Loucy (cell line): ENCODE measurements around the gene ACCSL.

Source experiments
- EZH2phosphoT487 ChIP-seq: fragments of 200-600 bp; IDR thresholded peaks from 2 replicates; pipeline ENCODE4 v1.6.1; 2018; ENCODE audit warnings: antibody characterized with exemption, mild to moderate bottlenecking, moderate library complexity, borderline replicate concordance
- TF ChIP-seq, protein P1 (sequence below): fragments of 200-600 bp; sonication (generic); conservative IDR thresholded peaks from 2 replicates; pipeline ENCODE4 v1.5.1; 2014; ENCODE audit warnings: mild to moderate bottlenecking, antibody characterized with exemption, low read length

DNA sequence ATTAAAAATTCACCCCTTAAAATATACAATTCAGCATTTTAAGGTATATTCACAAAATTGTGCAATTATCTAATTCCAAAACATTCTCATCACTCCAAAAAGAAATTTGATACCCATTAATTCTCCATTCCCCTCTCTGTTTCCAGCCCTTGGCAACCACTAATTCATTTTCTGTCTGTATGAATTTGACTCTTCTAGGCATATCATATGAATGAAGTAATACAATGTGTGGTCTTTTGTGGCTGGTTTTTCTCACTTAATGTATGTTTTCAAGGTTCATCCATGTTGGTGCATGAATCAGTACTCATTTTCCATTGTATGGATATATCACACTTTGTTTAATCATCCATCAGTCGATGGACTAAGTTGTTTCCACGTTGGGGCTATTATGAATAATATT is 29.0 kb upstream of the ACCSL start:
- TF ChIP-seq, protein P1, sequence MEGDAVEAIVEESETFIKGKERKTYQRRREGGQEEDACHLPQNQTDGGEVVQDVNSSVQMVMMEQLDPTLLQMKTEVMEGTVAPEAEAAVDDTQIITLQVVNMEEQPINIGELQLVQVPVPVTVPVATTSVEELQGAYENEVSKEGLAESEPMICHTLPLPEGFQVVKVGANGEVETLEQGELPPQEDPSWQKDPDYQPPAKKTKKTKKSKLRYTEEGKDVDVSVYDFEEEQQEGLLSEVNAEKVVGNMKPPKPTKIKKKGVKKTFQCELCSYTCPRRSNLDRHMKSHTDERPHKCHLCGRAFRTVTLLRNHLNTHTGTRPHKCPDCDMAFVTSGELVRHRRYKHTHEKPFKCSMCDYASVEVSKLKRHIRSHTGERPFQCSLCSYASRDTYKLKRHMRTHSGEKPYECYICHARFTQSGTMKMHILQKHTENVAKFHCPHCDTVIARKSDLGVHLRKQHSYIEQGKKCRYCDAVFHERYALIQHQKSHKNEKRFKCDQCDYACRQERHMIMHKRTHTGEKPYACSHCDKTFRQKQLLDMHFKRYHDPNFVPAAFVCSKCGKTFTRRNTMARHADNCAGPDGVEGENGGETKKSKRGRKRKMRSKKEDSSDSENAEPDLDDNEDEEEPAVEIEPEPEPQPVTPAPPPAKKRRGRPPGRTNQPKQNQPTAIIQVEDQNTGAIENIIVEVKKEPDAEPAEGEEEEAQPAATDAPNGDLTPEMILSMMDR = no peak
- no peak for TF ChIP-seq EZH2phosphoT487
